H1 (cell line): ENCODE measurements around the gene VAT1L. TPM values are rescaled to one million over a fixed set of nuclear protein-coding genes. Genes with fewer than 3 reads are reported as not detected.

ENCODE experiments used
- ATF3 ChIP-seq: IDR thresholded peaks from 2 replicates; pipeline ENCODE4 v1.6.1; 2011; ENCODE audit warnings: low read depth, mild to moderate bottlenecking, low read length; ENCODE audit not compliant: insufficient read depth
- JUND ChIP-seq: IDR thresholded peaks from 2 replicates; pipeline ENCODE4 v1.6.1; 2011; ENCODE audit warnings: mild to moderate bottlenecking, improper control_type of control experiment, low read length
- KDM5A ChIP-seq: fragments of 200-600 bp; IDR thresholded peaks from 2 replicates; pipeline ENCODE4 v1.7.1; 2012; ENCODE audit warnings: mild to moderate bottlenecking, low read length, inconsistent platforms, mixed read lengths
- NANOG ChIP-seq: IDR thresholded peaks from 2 replicates; pipeline ENCODE4 v1.6.1; 2011; ENCODE audit warnings: low read length, low read depth, mild to moderate bottlenecking, inconsistent platforms; ENCODE audit not compliant: insufficient read depth, poor library complexity, severe bottlenecking
- POLR2A ChIP-seq, 2 experiments: IDR thresholded peaks; 1 replicate in 1 of 2; 2 replicates in 1 of 2; pipeline ENCODE4 v1.6.1; 2011; ENCODE audit warnings: low read depth in 2 of 2, low read length in 2 of 2, mild to moderate bottlenecking in 2 of 2; ENCODE audit errors: control extremely low read depth in 1 of 2
- RAD21 ChIP-seq, 2 experiments: IDR thresholded peaks in 1 of 2; conservative IDR thresholded peaks in 1 of 2; 2 replicates each; pipeline ENCODE4 v1.6.1; 2011; ENCODE audit warnings: low read depth in 2 of 2, low read length in 2 of 2, improper control_type of control experiment in 1 of 2, inconsistent platforms in 1 of 2, mild to moderate bottlenecking in 1 of 2, moderate library complexity in 1 of 2
- SIN3A ChIP-seq, 2 experiments: IDR thresholded peaks in 1 of 2; conservative IDR thresholded peaks in 1 of 2; 2 replicates each; pipeline ENCODE4 v1.6.1; 2011 to 2012; ENCODE audit warnings: low read length in 2 of 2, improper control_type of control experiment in 1 of 2, low read depth in 1 of 2, mild to moderate bottlenecking in 1 of 2
- SRF ChIP-seq: IDR thresholded peaks from 2 replicates; pipeline ENCODE4 v1.6.1; 2011; ENCODE audit warnings: mild to moderate bottlenecking, low read depth, low read length, moderate library complexity
- SUZ12 ChIP-seq: fragments of 200-600 bp; sonication (generic); IDR thresholded peaks from 2 replicates; pipeline ENCODE4 v1.6.1; 2012; ENCODE audit warnings: mild to moderate bottlenecking, inconsistent platforms, low read length, moderate library complexity, mixed read lengths
- TCF12 ChIP-seq: IDR thresholded peaks from 2 replicates; pipeline ENCODE4 v1.6.1; 2011; ENCODE audit warnings: low read depth, mild to moderate bottlenecking, low read length
- polyA plus RNA-seq, 7 experiments: library from polyadenylated mRNA; depleted of rRNA in 3 of 7; stranded (reverse) in 5 of 7; unstranded in 2 of 7; fragments of >200 nt in 5 of 7; fragments of 200-250 nt in 2 of 7; gene quantifications; 1 replicate in 5 of 7; 2 replicates in 1 of 7; 4 replicates in 1 of 7; pipeline versions ENCODE4 v1.2.1 to v1.2.3, GENCODE V29; 2011 to 2013; ENCODE audit warnings: missing spikeins in 2 of 7, mixed read lengths in 2 of 7
- total RNA-seq: library from RNA; stranded (reverse); fragmentation: NEBNext Ultra II Directional; extraction: Animal tissue kit (Norgen Biotek cat#: 25700); gene quantifications from 2 replicates; pipeline ENCODE4 v1.2.1, GENCODE V29; 2021
- TF ChIP-seq, protein P1 (sequence below): fragments of 300-600 bp; sonication (generic); IDR thresholded peaks from 2 replicates; pipeline ENCODE4 v1.7.1; 2012; ENCODE audit warnings: low read length, moderate library complexity, mild to moderate bottlenecking, inconsistent platforms; ENCODE audit not compliant: insufficient replicate concordance

The VAT1L gene
- total and polyA plus RNA-seq, 2 of the 8 experiments (the other 6 are each of a cell fraction or from before 2014, with no cell fraction given), result 46.3 to 48.2 TPM

DNA sequence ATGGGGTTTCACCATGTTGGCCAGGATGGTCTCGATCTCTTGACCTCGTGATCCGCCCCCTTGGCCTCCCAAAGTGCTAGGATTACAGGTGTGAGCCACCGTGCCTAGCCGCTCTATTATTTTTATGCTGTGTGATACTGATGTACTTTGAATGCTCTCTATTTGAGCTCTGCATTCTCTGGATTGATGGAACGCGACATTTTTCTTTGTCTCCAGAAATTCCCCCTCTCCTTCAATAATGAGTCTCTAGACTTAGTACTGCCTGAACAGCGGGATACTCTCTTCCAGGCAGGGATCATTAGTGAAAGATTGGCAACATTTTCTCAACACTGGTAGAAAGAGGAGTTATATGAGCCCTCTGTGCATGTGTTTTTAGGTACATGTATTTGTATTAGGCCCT, 140.6 kb downstream of the VAT1L start (continued):
- TF ChIP-seq, protein P1, sequence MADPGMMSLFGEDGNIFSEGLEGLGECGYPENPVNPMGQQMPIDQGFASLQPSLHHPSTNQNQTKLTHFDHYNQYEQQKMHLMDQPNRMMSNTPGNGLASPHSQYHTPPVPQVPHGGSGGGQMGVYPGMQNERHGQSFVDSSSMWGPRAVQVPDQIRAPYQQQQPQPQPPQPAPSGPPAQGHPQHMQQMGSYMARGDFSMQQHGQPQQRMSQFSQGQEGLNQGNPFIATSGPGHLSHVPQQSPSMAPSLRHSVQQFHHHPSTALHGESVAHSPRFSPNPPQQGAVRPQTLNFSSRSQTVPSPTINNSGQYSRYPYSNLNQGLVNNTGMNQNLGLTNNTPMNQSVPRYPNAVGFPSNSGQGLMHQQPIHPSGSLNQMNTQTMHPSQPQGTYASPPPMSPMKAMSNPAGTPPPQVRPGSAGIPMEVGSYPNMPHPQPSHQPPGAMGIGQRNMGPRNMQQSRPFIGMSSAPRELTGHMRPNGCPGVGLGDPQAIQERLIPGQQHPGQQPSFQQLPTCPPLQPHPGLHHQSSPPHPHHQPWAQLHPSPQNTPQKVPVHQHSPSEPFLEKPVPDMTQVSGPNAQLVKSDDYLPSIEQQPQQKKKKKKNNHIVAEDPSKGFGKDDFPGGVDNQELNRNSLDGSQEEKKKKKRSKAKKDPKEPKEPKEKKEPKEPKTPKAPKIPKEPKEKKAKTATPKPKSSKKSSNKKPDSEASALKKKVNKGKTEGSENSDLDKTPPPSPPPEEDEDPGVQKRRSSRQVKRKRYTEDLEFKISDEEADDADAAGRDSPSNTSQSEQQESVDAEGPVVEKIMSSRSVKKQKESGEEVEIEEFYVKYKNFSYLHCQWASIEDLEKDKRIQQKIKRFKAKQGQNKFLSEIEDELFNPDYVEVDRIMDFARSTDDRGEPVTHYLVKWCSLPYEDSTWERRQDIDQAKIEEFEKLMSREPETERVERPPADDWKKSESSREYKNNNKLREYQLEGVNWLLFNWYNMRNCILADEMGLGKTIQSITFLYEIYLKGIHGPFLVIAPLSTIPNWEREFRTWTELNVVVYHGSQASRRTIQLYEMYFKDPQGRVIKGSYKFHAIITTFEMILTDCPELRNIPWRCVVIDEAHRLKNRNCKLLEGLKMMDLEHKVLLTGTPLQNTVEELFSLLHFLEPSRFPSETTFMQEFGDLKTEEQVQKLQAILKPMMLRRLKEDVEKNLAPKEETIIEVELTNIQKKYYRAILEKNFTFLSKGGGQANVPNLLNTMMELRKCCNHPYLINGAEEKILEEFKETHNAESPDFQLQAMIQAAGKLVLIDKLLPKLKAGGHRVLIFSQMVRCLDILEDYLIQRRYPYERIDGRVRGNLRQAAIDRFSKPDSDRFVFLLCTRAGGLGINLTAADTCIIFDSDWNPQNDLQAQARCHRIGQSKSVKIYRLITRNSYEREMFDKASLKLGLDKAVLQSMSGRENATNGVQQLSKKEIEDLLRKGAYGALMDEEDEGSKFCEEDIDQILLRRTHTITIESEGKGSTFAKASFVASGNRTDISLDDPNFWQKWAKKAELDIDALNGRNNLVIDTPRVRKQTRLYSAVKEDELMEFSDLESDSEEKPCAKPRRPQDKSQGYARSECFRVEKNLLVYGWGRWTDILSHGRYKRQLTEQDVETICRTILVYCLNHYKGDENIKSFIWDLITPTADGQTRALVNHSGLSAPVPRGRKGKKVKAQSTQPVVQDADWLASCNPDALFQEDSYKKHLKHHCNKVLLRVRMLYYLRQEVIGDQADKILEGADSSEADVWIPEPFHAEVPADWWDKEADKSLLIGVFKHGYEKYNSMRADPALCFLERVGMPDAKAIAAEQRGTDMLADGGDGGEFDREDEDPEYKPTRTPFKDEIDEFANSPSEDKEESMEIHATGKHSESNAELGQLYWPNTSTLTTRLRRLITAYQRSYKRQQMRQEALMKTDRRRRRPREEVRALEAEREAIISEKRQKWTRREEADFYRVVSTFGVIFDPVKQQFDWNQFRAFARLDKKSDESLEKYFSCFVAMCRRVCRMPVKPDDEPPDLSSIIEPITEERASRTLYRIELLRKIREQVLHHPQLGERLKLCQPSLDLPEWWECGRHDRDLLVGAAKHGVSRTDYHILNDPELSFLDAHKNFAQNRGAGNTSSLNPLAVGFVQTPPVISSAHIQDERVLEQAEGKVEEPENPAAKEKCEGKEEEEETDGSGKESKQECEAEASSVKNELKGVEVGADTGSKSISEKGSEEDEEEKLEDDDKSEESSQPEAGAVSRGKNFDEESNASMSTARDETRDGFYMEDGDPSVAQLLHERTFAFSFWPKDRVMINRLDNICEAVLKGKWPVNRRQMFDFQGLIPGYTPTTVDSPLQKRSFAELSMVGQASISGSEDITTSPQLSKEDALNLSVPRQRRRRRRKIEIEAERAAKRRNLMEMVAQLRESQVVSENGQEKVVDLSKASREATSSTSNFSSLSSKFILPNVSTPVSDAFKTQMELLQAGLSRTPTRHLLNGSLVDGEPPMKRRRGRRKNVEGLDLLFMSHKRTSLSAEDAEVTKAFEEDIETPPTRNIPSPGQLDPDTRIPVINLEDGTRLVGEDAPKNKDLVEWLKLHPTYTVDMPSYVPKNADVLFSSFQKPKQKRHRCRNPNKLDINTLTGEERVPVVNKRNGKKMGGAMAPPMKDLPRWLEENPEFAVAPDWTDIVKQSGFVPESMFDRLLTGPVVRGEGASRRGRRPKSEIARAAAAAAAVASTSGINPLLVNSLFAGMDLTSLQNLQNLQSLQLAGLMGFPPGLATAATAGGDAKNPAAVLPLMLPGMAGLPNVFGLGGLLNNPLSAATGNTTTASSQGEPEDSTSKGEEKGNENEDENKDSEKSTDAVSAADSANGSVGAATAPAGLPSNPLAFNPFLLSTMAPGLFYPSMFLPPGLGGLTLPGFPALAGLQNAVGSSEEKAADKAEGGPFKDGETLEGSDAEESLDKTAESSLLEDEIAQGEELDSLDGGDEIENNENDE, result no peak
- TF ChIP-seq JUND, result no peak
- no peak for TF ChIP-seq POLR2A (IDR thresholded peaks at IDR 0.05; ENCODE audit: control extremely low read depth in 1 of 2, low read depth in 2 of 2, low read length in 2 of 2)
- no peak for TF ChIP-seq SIN3A (conservative IDR thresholded peaks at IDR 0.05 in 1 of 2, IDR thresholded peaks at IDR 0.05 in 1 of 2; ENCODE audit: low read depth in 1 of 2, low read length in 2 of 2)
- TF ChIP-seq KDM5A, result no peak
- TF ChIP-seq RAD21 (IDR thresholded peaks at IDR 0.05 in 1 of 2, conservative IDR thresholded peaks at IDR 0.05 in 1 of 2; ENCODE audit: low read depth in 2 of 2, low read length in 2 of 2), result no peak
- TF ChIP-seq ATF3, result no peak
- TF ChIP-seq SUZ12, result no peak
- TF ChIP-seq SRF, result no peak
- no peak for TF ChIP-seq TCF12
- no peak for TF ChIP-seq NANOG
